ENCODE results near the gene RBM24.

GRCh38 chr6:17303444-17303843 lies 22.3 kb downstream of the RBM24 start:
- TF ChIP-seq CHCHD3 (CRISPR knock-in tag; IDR thresholded peaks at IDR 0.05), result no peak
- no peak for TF ChIP-seq NFE2L1 (CRISPR knock-in tag; IDR thresholded peaks at IDR 0.05; ENCODE audit: borderline replicate concordance)
- TF ChIP-seq THAP11 (CRISPR knock-in tag; IDR thresholded peaks at IDR 0.05), result no peak
- TF ChIP-seq ZNF816 (CRISPR knock-in tag; IDR thresholded peaks at IDR 0.05; ENCODE audit: borderline replicate concordance), result no peak
- no peak for TF ChIP-seq JUND (CRISPR knock-in tag; IDR thresholded peaks at IDR 0.05)
- TF ChIP-seq E2F1 (CRISPR knock-in tag; IDR thresholded peaks at IDR 0.05), result no peak

Measured in HepG2 (cell line).